IMR-90 (cell line): ENCODE measurements around the gene ZNF138. TPM values are rescaled to one million over a fixed set of nuclear protein-coding genes. Genes with fewer than 3 reads are reported as not detected.

Experiments used
- ATAC-seq: fragments of 200-7000 bp; cut with Tn5 transposase; 2 replicates; pipeline ENCODE4 v1.9.1; 2020; ENCODE audit warnings: low read depth, mild to moderate bottlenecking, moderate library complexity
- BruUV-seq: library from RNA; stranded (reverse); fragments of 400-500 nt; replicated peaks from 2 replicates; lab custom pipeline; 2021; lab: Mats Ljungman, UMichigan
- CTCF ChIA-PET: fragments of 300-600 bp; formaldehyde crosslinking; extraction: SDS; loops from one replicate; lab custom pipeline; 2021; ENCODE audit warnings: antibody characterized with exemption; lab: Yijun Ruan, JAX
- POLR2A ChIA-PET: fragments of 300-600 bp; sonication (Branson Sonifier 250); formaldehyde crosslinking; loops from one replicate; lab custom pipeline; 2022; ENCODE audit warnings: antibody characterized with exemption; ENCODE audit not compliant: unreplicated experiment; lab: Charles Lee
- DNase-seq: peaks from one replicate; pipeline ENCODE4 v3.0.0; 2013
- H2AFZ ChIP-seq: replicated peaks from 2 replicates; pipeline ENCODE3; 2013; ENCODE audit warnings: low read length, mild to moderate bottlenecking; ENCODE audit not compliant: poor library complexity
- H2AK5ac ChIP-seq: 2 replicates; pipeline ENCODE4 v1.6.1; 2013; ENCODE audit warnings: low read depth, low read length, inconsistent platforms
- H2AK9ac ChIP-seq: replicated peaks from 2 replicates; pipeline ENCODE3; 2013; ENCODE audit warnings: mild to moderate bottlenecking, low read depth, low read length, moderate library complexity; ENCODE audit not compliant: poor library complexity
- H2BK120ac ChIP-seq: 2 replicates; pipeline ENCODE4 v1.6.1; 2013; ENCODE audit warnings: low read depth, low read length, inconsistent platforms
- H2BK15ac ChIP-seq: 3 replicates; pipeline ENCODE4 v1.6.1; 2013; ENCODE audit warnings: low read depth, low read length, inconsistent platforms
- H2BK20ac ChIP-seq: 2 replicates; pipeline ENCODE4 v1.6.1; 2013; ENCODE audit warnings: low read depth, mild to moderate bottlenecking, inconsistent platforms, low read length, moderate library complexity
- H2BK5ac ChIP-seq: 2 replicates; pipeline ENCODE4 v1.6.1; 2013; ENCODE audit warnings: mild to moderate bottlenecking, low read depth, low read length, inconsistent platforms; ENCODE audit not compliant: poor library complexity, severe bottlenecking
- H3K14ac ChIP-seq: replicated peaks from 2 replicates; pipeline ENCODE4 v1.6.1; 2013; ENCODE audit warnings: low read depth, low read length, inconsistent platforms
- H3K18ac ChIP-seq: 2 replicates; pipeline ENCODE4 v1.6.1; 2013; ENCODE audit warnings: low read depth, low read length, control low read depth
- H3K23ac ChIP-seq: 2 replicates; pipeline ENCODE4 v1.6.1; 2013; ENCODE audit warnings: low read depth, low read length, inconsistent platforms
- H3K27ac ChIP-seq: 2 replicates; pipeline ENCODE4 v1.5.1; 2013; ENCODE audit warnings: mild to moderate bottlenecking, control low read depth, low read length; ENCODE audit not compliant: insufficient read depth
- H3K27me3 ChIP-seq: 2 replicates; pipeline ENCODE4 v1.6.1; 2013; ENCODE audit warnings: low read length; ENCODE audit not compliant: control insufficient read depth, insufficient read depth
- H3K36me3 ChIP-seq: 2 replicates; pipeline ENCODE4 v1.6.1; 2013; ENCODE audit warnings: low read length, mixed read lengths; ENCODE audit not compliant: control insufficient read depth, insufficient read depth
- H3K4ac ChIP-seq: 2 replicates; pipeline ENCODE4 v1.6.1; 2013; ENCODE audit warnings: low read depth, low read length, inconsistent platforms
- H3K4me1 ChIP-seq: 2 replicates; pipeline ENCODE4 v1.6.1; 2013; ENCODE audit warnings: low read length, mixed read lengths; ENCODE audit not compliant: control insufficient read depth, insufficient read depth
- H3K4me2 ChIP-seq: 2 replicates; pipeline ENCODE4 v1.6.1; 2013; ENCODE audit warnings: low read depth, mild to moderate bottlenecking, control low read depth, low read length, moderate library complexity
- H3K4me3 ChIP-seq: 2 replicates; pipeline ENCODE4 v1.5.1; 2013; ENCODE audit warnings: low read depth, mild to moderate bottlenecking, control low read depth, low read length, moderate library complexity; ENCODE audit not compliant: insufficient read depth
- H3K56ac ChIP-seq: 2 replicates; pipeline ENCODE4 v1.6.1; 2013; ENCODE audit warnings: low read length, inconsistent platforms; ENCODE audit not compliant: insufficient read depth; ENCODE audit errors: extremely low read depth
- H3K79me1 ChIP-seq, 2 experiments: 2 replicates each; pipeline ENCODE4 v1.6.1; 2013; ENCODE audit warnings: low read length in 2 of 2, inconsistent platforms in 1 of 2, low read depth in 1 of 2
- H3K9ac ChIP-seq: 2 replicates; pipeline ENCODE4 v1.6.1; 2013; ENCODE audit warnings: low read depth, low read length, control low read depth
- H3K9me1 ChIP-seq: 2 replicates; pipeline ENCODE4 v1.6.1; 2013; ENCODE audit warnings: low read length, inconsistent platforms; ENCODE audit not compliant: insufficient read depth
- H3K9me3 ChIP-seq: 2 replicates; pipeline ENCODE4 v1.6.1; 2013; ENCODE audit warnings: low read length; ENCODE audit not compliant: control insufficient read depth, insufficient read depth
- H4K20me1 ChIP-seq: 2 replicates; pipeline ENCODE4 v1.6.1; 2013; ENCODE audit warnings: low read length, inconsistent platforms; ENCODE audit not compliant: insufficient read depth
- H4K5ac ChIP-seq: 2 replicates; pipeline ENCODE4 v1.6.1; 2013; ENCODE audit warnings: mild to moderate bottlenecking, low read depth, low read length, control low read depth
- H4K8ac ChIP-seq, 2 experiments: 2 replicates each; pipeline ENCODE4 v1.6.1; 2013; ENCODE audit warnings: low read depth in 2 of 2, low read length in 2 of 2, control low read depth in 1 of 2, inconsistent platforms in 1 of 2
- H4K91ac ChIP-seq: 2 replicates; pipeline ENCODE4 v1.6.1; 2013; ENCODE audit warnings: low read depth, low read length, inconsistent platforms; ENCODE audit not compliant: insufficient read depth
- MXI1 ChIP-seq: IDR thresholded peaks from 2 replicates; pipeline ENCODE4 v1.6.1; 2012; ENCODE audit warnings: low read depth, mild to moderate bottlenecking, low read length, moderate library complexity, borderline replicate concordance
- RCOR1 ChIP-seq: IDR thresholded peaks from 2 replicates; pipeline ENCODE4 v1.6.1; 2012; ENCODE audit warnings: mild to moderate bottlenecking, low read length, improper control_type of control experiment; ENCODE audit not compliant: insufficient replicate concordance
- RFX5 ChIP-seq: IDR thresholded peaks from 2 replicates; pipeline ENCODE4 v1.8.0; 2012; ENCODE audit warnings: low read depth, mild to moderate bottlenecking, low read length, moderate library complexity
- dilution Hi-C: fragments of 300-500 bp; cut with HindIII; formaldehyde crosslinking; loops from one replicate; pipeline ENCODE4 v1.14.3; 2018; ENCODE audit warnings: low sequenced_read_pairs; ENCODE audit not compliant: unreplicated experiment
- in situ Hi-C: fragments of 300-500 bp; cut with MboI; formaldehyde crosslinking; loops from 3 replicates; pipeline ENCODE4 v1.14.3; 2019; ENCODE audit warnings: low sequenced_read_pairs, inconsistent platforms, mixed read lengths
- intact Hi-C: fragments of 100-400 bp; cut with micrococcal nuclease; formaldehyde crosslinking; loops from 2 replicates; pipeline ENCODE4 v1.10.0; 2022
- polyA plus RNA-seq, 3 experiments: library from polyadenylated mRNA; depleted of rRNA; stranded (reverse); fragments of >200 nt; gene quantifications; 2 replicates each; pipeline ENCODE4 v1.2.3, GENCODE V29; 2012; ENCODE audit warnings: low replicate concordance in 1 of 3
- total RNA-seq: library from RNA; depleted of rRNA; stranded (reverse); fragments of >200 nt; gene quantifications from 2 replicates; pipeline ENCODE4 v1.2.3, GENCODE V29; 2012
- TF ChIP-seq, protein P1 (sequence below): conservative IDR thresholded peaks from 2 replicates; pipeline ENCODE4 v1.5.1; 2012; ENCODE audit warnings: mild to moderate bottlenecking, low read depth, low read length, improper control_type of control experiment

Gene ZNF138
- total and polyA plus RNA-seq, 2 of the 4 experiments (the other 2 are of a cell fraction) = 3.2 to 3.6 TPM

DNA sequence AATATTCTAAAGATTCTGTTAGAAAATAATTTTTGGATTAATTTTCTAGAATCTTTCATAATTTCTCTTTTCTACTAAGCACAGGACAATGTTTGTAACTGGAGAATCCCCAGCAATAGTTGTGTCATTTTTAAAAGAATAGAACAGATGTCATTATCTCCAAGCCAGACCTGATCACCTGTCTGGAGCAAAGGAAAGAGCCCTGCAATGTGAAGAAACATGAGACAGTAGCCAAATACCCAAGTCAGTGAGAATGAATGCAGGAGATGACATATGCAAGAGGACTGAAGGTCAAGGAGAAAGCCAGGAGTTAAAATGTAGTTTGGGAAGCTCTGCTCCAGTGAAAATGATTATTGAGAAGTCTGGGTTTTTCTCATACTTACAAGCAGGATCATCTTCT lies 25.4 kb upstream of the ZNF138 start:
- no peaks in the 10 kb centered on the region for H3K27me3 ChIP-seq
- TF ChIP-seq RCOR1 (no peak), RFX5 (no peak), MXI1 (no peak)
- TF ChIP-seq, protein P1, sequence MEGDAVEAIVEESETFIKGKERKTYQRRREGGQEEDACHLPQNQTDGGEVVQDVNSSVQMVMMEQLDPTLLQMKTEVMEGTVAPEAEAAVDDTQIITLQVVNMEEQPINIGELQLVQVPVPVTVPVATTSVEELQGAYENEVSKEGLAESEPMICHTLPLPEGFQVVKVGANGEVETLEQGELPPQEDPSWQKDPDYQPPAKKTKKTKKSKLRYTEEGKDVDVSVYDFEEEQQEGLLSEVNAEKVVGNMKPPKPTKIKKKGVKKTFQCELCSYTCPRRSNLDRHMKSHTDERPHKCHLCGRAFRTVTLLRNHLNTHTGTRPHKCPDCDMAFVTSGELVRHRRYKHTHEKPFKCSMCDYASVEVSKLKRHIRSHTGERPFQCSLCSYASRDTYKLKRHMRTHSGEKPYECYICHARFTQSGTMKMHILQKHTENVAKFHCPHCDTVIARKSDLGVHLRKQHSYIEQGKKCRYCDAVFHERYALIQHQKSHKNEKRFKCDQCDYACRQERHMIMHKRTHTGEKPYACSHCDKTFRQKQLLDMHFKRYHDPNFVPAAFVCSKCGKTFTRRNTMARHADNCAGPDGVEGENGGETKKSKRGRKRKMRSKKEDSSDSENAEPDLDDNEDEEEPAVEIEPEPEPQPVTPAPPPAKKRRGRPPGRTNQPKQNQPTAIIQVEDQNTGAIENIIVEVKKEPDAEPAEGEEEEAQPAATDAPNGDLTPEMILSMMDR = no peak
- no peaks in the 10 kb centered on the region for H3K36me3 ChIP-seq
- no peak overlapping the region for H3K56ac ChIP-seq
- no peak overlapping the region for H4K8ac ChIP-seq
- H2BK5ac ChIP-seq = no peak overlapping the region
- H3K9ac ChIP-seq = no peak overlapping the region
- no peak overlapping the region for H2BK20ac ChIP-seq
- no peak overlapping the region for H3K18ac ChIP-seq
- ATAC-seq = no peak
- no peaks in the 10 kb centered on the region for H4K20me1 ChIP-seq
- no peak overlapping the region for H4K5ac ChIP-seq
- CTCF ChIA-PET = no interaction called here
- H3K14ac ChIP-seq = no peak overlapping the region
- H3K23ac ChIP-seq = no peak overlapping the region
- H3K4ac ChIP-seq = no peak overlapping the region
- intact Hi-C loops = no loop called here
- H2AK5ac ChIP-seq = no peak overlapping the region
- H2BK15ac ChIP-seq = no peak overlapping the region
- no peak overlapping the region for H3K4me2 ChIP-seq
- H3K79me1 ChIP-seq = no peaks in the 10 kb centered on the region
- H3K9me3 ChIP-seq = no peaks in the 10 kb centered on the region
- no peak overlapping the region for H2AK9ac ChIP-seq
- H2BK120ac ChIP-seq = no peak overlapping the region
- POLR2A ChIA-PET = no interaction called here
- H3K9me1 ChIP-seq = no peaks in the 10 kb centered on the region
- in situ Hi-C loops = no loop called here
- no peak overlapping the region for H4K91ac ChIP-seq
- no peak overlapping the region for H2AFZ ChIP-seq
- no peak overlapping the region for H3K27ac ChIP-seq
- H3K4me1 ChIP-seq = no peaks in the 10 kb centered on the region
- dilution Hi-C loops = no loop called here
- no peak for DNase-seq
- no TSS peak for BruUV-seq
- no peak overlapping the region for H3K4me3 ChIP-seq
